SK-N-MC (cell line): Measurements from ENCODE around the gene TEX13D.
"Not testable (repeated sequence)": the region's sequence is repeated elsewhere in the genome, so short reads cannot be mapped to it uniquely, and the experiment has no call there.

Source experiments
- DNase-seq: peaks from one replicate; pipeline ENCODE4 v3.0.0-alpha.2; 2011; ENCODE audit warnings: low read depth, low spot score
- H3K27ac ChIP-seq: fragments of 200-600 bp; sonication (generic); 2 replicates; pipeline ENCODE4 v1.5.1; 2016; ENCODE audit warnings: mixed run types
- H3K36me3 ChIP-seq: fragments of 200-600 bp; sonication (generic); 2 replicates; pipeline ENCODE4 v1.6.1; 2017; ENCODE audit warnings: antibody characterized with exemption, low read length, mixed read lengths; ENCODE audit not compliant: insufficient read depth
- H3K4me3 ChIP-seq: fragments of 200-600 bp; sonication (generic); 2 replicates; pipeline ENCODE4 v1.5.1; 2016
- H3K9ac ChIP-seq: fragments of 200-600 bp; sonication (generic); 2 replicates; pipeline ENCODE4 v1.8.0; 2017; ENCODE audit warnings: mixed run types, mixed read lengths; ENCODE audit not compliant: insufficient read length
- H3K9me3 ChIP-seq: fragments of 200-600 bp; sonication (generic); 2 replicates; pipeline ENCODE4 v1.6.1; 2017; ENCODE audit warnings: low read depth, mild to moderate bottlenecking, antibody characterized with exemption, low read length, moderate library complexity, mixed read lengths
- EZH2 ChIP-seq: fragments of 200-600 bp; sonication (generic); IDR thresholded peaks from one replicate; pipeline ENCODE4 v1.6.1; 2017; ENCODE audit warnings: antibody characterized with exemption
- FOXP2 ChIP-seq: optimal IDR thresholded peaks from 2 replicates; pipeline ENCODE3; 2011; ENCODE audit warnings: mild to moderate bottlenecking, moderate library complexity; ENCODE audit not compliant: insufficient read depth; ENCODE audit errors: extremely low read length, control extremely low read depth
- POLR2AphosphoS5 ChIP-seq: IDR thresholded peaks from 2 replicates; pipeline ENCODE4 v1.6.1; 2012; ENCODE audit warnings: mild to moderate bottlenecking, low read depth, low read length, borderline replicate concordance

Gene TEX13D

DNA sequence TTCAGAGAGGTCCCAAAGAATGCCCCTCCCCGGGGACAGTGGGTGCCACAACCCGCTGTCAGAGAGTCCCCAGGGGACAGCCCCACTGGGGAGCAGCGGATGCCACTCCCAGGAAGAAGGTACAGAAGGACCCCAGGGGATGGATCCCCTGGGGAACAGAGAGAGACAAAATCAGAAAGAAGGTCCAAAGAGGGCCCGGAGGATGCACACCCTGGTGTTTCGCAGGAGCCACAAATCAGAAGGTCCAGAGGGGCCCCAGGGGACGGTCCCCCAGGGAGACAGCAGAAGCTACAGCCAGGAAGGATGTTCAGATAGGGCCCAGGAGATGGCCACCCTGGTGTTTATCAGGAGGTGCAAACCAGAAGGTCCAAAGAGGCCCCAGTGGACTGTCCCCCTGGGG, 1.4 kb downstream of the TEX13D start:
- H3K27ac ChIP-seq: no peak overlapping the region
- TF ChIP-seq EZH2 (no peak), POLR2AphosphoS5 (no peak), FOXP2 (no peak)
- H3K4me3 ChIP-seq: no peak overlapping the region
- no peaks in the 10 kb centered on the region for H3K36me3 ChIP-seq
- H3K9ac ChIP-seq: no peak overlapping the region
- DNase-seq: no peak
- no peaks in the 10 kb centered on the region for H3K9me3 ChIP-seq

DNA sequence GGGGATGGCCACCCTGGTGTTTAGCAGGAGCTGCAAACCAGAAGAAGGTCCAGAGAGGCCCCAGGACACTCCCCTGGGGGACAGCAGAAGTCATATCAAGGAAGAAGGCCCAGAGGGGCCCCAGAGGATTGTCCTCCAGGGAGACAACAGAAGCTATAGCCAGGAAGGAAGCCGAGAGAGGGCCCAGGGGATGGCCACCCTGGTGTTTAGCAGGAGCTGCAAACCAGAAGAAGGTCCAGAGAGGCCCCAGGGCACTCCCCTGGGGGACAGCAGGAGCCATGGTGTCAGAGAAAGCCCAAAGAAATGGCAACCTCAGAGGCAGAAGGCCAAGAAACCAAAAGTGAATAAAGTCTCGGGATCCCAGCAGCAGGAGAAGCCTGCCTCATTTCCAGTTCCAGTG, 2.1 kb downstream of the TEX13D start:
- DNase-seq, H3K4me3 ChIP-seq, H3K9ac ChIP-seq, H3K9me3 ChIP-seq, H3K27ac ChIP-seq, H3K36me3 ChIP-seq: not testable (repeated sequence)

- H3K36me3 ChIP-seq: no peaks in the 10 kb centered on the region
- no peak for DNase-seq
- H3K9ac ChIP-seq: no peak overlapping the region
- H3K27ac ChIP-seq: no peak overlapping the region
- H3K9me3 ChIP-seq: no peaks in the 10 kb centered on the region
- TF ChIP-seq POLR2AphosphoS5: no peak
- TF ChIP-seq FOXP2: no peak
- no peak for TF ChIP-seq EZH2
- H3K4me3 ChIP-seq: no peak overlapping the region
Measured at GRCh38 chrX:124335598-124335997, 3.1 kb downstream of the TEX13D start.

DNA sequence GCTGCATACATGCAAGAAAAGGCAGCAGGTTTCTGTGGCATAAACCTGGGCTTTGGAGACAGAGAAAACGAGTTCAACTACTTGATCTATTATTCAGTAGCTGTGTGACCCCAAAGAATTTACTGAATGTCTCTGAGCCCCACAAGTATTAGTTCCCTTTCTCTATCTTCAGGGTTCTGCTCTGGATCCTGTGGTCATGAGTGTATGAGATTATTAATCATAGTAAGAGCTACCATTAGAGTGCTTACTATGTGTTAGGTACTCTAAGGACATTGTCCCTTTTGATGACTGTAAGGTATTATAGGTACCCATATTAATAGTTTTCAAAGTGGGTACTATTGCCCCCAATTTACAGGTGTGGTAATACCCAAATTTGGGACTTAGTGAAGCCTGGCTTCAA, 5.5 kb downstream of the TEX13D start:
- Histone ChIP-seq H3K27ac (no peak overlapping the region), H3K4me3 (no peak overlapping the region), H3K9me3 (no peaks in the 10 kb centered on the region), H3K36me3 (no peaks in the 10 kb centered on the region), H3K9ac (no peak overlapping the region)
- DNase-seq: no peak
- no peak for TF ChIP-seq FOXP2
- TF ChIP-seq EZH2: no peak
- no peak for TF ChIP-seq POLR2AphosphoS5

- Histone ChIP-seq H3K4me3 (no peak overlapping the region), H3K27ac (no peak overlapping the region), H3K36me3 (no peaks in the 10 kb centered on the region), H3K9ac (no peak overlapping the region), H3K9me3 (no peaks in the 10 kb centered on the region)
- TF ChIP-seq POLR2AphosphoS5 (no peak), FOXP2 (no peak), EZH2 (no peak)
- DNase-seq: no peak
Measured at GRCh38 chrX:124338733-124339514, 6.5 kb downstream of the TEX13D start.

DNA sequence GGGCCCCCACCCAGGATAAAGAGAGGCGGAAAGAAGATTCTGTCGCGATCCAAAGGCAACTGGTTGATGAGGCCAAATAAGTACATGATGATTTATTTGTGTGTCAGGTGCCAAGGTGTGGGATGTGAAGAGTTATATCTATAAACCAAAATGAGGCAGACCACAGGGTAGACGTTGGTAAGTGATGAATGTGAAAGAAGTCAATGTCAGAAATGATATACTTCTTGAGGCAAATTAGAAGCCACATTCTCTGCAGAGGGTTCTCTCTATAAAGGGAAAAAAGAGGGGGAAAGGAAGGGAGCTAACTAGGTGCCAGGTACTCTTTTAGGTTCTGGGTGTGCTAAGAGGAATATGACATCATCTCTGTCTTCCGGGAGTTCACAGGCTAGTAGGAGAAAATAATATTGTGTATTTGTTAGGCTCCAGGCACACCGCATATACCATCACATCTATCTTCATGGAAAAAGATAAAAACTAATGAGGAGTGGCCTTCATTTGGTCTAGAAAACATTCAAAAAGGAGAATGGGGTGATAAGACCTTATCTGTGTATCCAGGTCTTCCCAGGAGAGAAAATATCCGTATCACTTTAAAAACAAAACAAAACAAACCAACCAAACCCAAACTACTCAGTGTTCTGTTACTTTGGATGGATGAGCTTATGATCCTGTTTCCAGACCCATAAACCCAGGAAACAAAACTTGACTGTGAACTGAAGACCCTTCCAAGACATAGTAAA, 9.1 kb downstream of the TEX13D start:
- Histone ChIP-seq H3K4me3 (no peak overlapping the region), H3K9ac (no peak overlapping the region), H3K36me3 (no peaks in the 10 kb centered on the region), H3K9me3 (no peaks in the 10 kb centered on the region), H3K27ac (no peak overlapping the region)
- TF ChIP-seq EZH2 (no peak), FOXP2 (no peak), POLR2AphosphoS5 (no peak)
- DNase-seq: no peak

DNA sequence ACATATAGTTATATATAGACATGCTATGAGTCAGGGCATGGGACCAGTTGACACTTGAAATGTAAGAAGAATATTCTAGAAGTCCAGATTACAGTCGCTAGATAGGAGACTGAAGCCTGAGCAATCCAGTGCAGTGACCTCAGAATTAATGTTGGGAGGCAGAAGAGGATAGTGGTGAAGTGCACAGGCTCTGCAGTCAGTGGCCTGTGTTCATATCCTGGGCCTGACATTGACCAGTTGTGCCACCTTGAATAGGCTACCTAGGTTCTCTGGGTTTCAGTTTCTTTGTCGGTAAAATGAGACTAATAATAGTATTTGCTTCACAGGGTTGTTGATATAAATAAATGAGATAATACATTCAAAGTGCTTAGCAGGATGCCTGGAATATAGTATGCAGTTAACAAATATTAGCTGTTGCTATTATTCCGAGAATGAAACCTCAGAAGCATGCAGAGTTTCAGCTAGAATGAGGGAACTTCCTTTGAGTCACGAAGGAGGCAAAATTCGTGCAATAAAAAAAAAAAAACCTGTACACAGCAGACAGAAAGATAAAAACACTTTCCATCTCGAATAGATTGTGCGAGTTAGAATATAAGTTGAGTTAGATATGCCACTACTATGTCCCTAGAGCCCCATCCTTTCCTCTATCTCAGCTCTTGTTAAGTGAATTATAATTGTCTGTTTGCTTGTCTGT, 9.9 kb downstream of the TEX13D start:
- Histone ChIP-seq H3K9me3 (no peaks in the 10 kb centered on the region), H3K27ac (no peak overlapping the region), H3K36me3 (no peaks in the 10 kb centered on the region), H3K9ac (no peak overlapping the region), H3K4me3 (no peak overlapping the region)
- no peak for DNase-seq
- TF ChIP-seq FOXP2: no peak
- no peak for TF ChIP-seq EZH2
- TF ChIP-seq POLR2AphosphoS5: no peak

GRCh38 chrX:124343016-124343415, 10.6 kb downstream of the TEX13D start:
- TF ChIP-seq FOXP2: no peak
- no peak for TF ChIP-seq EZH2
- TF ChIP-seq POLR2AphosphoS5: no peak
- no peak overlapping the region for H3K27ac ChIP-seq
- no peak overlapping the region for H3K4me3 ChIP-seq
- DNase-seq: no peak
- no peaks in the 10 kb centered on the region for H3K9me3 ChIP-seq
- H3K36me3 ChIP-seq: no peaks in the 10 kb centered on the region
- no peak overlapping the region for H3K9ac ChIP-seq

GRCh38 chrX:124344246-124344645, 11.8 kb downstream of the TEX13D start:
- DNase-seq: no peak
- Histone ChIP-seq H3K36me3 (no peaks in the 10 kb centered on the region), H3K9ac (no peak overlapping the region), H3K4me3 (no peak overlapping the region), H3K27ac (no peak overlapping the region), H3K9me3 (no peaks in the 10 kb centered on the region)
- TF ChIP-seq EZH2: no peak
- TF ChIP-seq POLR2AphosphoS5: no peak
- TF ChIP-seq FOXP2: no peak
